Naive thymus-derived CD8-positive, alpha-beta T cell (primary cell): ENCODE data around the gene MTMR12. TPM values are rescaled to one million over a fixed set of nuclear protein-coding genes. Genes with fewer than 3 reads are reported as not detected.
"Not testable (repeated sequence)": the region's sequence is repeated elsewhere in the genome, so short reads cannot be mapped to it uniquely, and the experiment has no call there.

ENCODE experiments used
- ATAC-seq, 2 donors: fragments of 150-1000 bp; cut with Tn5 transposase in 1 of 2; sonication (Bioruptor Pico), chemical (Tn5 transposase) in 1 of 2; 1 replicate in 1 of 2; 2 replicates in 1 of 2; pipeline ENCODE4 v1.10.0; 2021; ENCODE audit warnings: mild to moderate bottlenecking in 2 of 2, moderate library complexity in 2 of 2
- POLR2A ChIA-PET: fragments of 350-600 bp; sonication (Branson Sonifier 250); formaldehyde crosslinking; loops from one replicate; lab custom pipeline; 2021; ENCODE audit warnings: antibody characterized with exemption; lab: Charles Lee
- DNase-seq, 10 donors: peaks; one replicate each; pipeline versions ENCODE4 v3.0.0 to v3.0.0-alpha.2; 2020 to 2022
- H3K27ac Mint-ChIP-seq, 10 donors: one replicate each; pipeline ENCODE4 v1.8.0; 2020 to 2022; ENCODE audit warnings: mild to moderate bottlenecking in 10 of 10, mixed read lengths in 10 of 10, moderate library complexity in 4 of 10, inconsistent platforms in 1 of 10
- H3K27me3 Mint-ChIP-seq, 5 donors: one replicate each; pipeline ENCODE4 v1.8.0; 2021 to 2022; ENCODE audit warnings: mixed read lengths in 5 of 5
- H3K36me3 Mint-ChIP-seq, 3 donors: one replicate each; pipeline ENCODE4 v1.8.0; 2020 to 2022; ENCODE audit warnings: mixed read lengths in 3 of 3, mild to moderate bottlenecking in 2 of 3, inconsistent platforms in 1 of 3
- H3K4me1 Mint-ChIP-seq, 4 donors: one replicate each; pipeline ENCODE4 v1.8.0; 2021 to 2022; ENCODE audit warnings: mixed read lengths in 4 of 4
- H3K4me3 Mint-ChIP-seq, 10 donors: one replicate each; pipeline ENCODE4 v1.8.0; 2020 to 2022; ENCODE audit warnings: mild to moderate bottlenecking in 10 of 10, mixed read lengths in 10 of 10, moderate library complexity in 6 of 10, inconsistent platforms in 1 of 10
- H3K9me3 Mint-ChIP-seq, 9 donors: one replicate each; pipeline ENCODE4 v1.8.0; 2020 to 2022; ENCODE audit warnings: mixed read lengths in 9 of 9, mild to moderate bottlenecking in 3 of 9, inconsistent platforms in 1 of 9, moderate library complexity in 1 of 9
- polyA plus RNA-seq, 3 donors: library from polyadenylated mRNA; unstranded; fragments of 300-500 nt; fragmentation: Illumina TruSeq; gene quantifications; one replicate each; pipeline ENCODE4 v1.2.3, GENCODE V29; 2021
- total RNA-seq, 8 experiments: library from RNA in 2 of 8; stranded (reverse) in 2 of 8; gene quantifications; one replicate each; pipeline ENCODE4 v1.2.3 and lab custom pipeline; 2021 to 2026

Gene MTMR12
- total and polyA plus RNA-seq, 5 experiments from 2014 or later: 14.2 to 32.5 (median 17.2) TPM

- POLR2A ChIA-PET: no interaction called here
- peak overlapping the region in 1 of 10 donors; percentile 44 for H3K4me3 Mint-ChIP-seq
- no peak for ATAC-seq
- peaks cover 0 to 2% (median 0%) of the 10 kb centered on the region in 5 donors for H3K27me3 Mint-ChIP-seq
- DNase-seq: no peak
- peaks cover 31 to 71% (median 63%) of the 10 kb centered on the region in 4 donors for H3K4me1 Mint-ChIP-seq
- no peaks in the 10 kb centered on the region for H3K9me3 Mint-ChIP-seq
- peaks cover 0 to 18% (median 0%) of the 10 kb centered on the region in 3 donors for H3K36me3 Mint-ChIP-seq
- H3K27ac Mint-ChIP-seq: no peak overlapping the region
Measured at GRCh38 chr5:32308946-32309345, 3.8 kb downstream of the MTMR12 start.

GRCh38 chr5:32307769-32308194 lies 5.0 kb downstream of the MTMR12 start:
- no peak overlapping the region for H3K4me3 Mint-ChIP-seq
- peaks cover 33 to 80% (median 72%) of the 10 kb centered on the region in 4 donors for H3K4me1 Mint-ChIP-seq
- ATAC-seq (no peak), DNase-seq (no peak)
- peaks cover 0 to 18% (median 0%) of the 10 kb centered on the region in 3 donors for H3K36me3 Mint-ChIP-seq
- POLR2A ChIA-PET: interaction anchor here (0.6 to 1.3 kb wide), 2 partner anchors 8 to 134 kb away, joined by 3 read pairs; partner anchors contain the start of gene GOLPH3
- H3K27me3 Mint-ChIP-seq: no peaks in the 10 kb centered on the region
- H3K9me3 Mint-ChIP-seq: no peaks in the 10 kb centered on the region
- H3K27ac Mint-ChIP-seq: peak overlapping the region in 2 of 10 donors; percentile 21 to 28

- Mint-ChIP-seq H3K4me3 (peak overlapping the region in 6 of 10 donors; percentile 0 to 15 (median 6)), H3K27me3 (no peaks in the 10 kb centered on the region), H3K36me3 (peaks cover 0 to 25% (median 2%) of the 10 kb centered on the region in 3 donors), H3K27ac (peak overlapping the region in 7 of 10 donors; percentile 0 to 64 (median 7)), H3K4me1 (peaks cover 31 to 83% (median 71%) of the 10 kb centered on the region in 4 donors), H3K9me3 (no peaks in the 10 kb centered on the region)
- POLR2A ChIA-PET: no interaction called here
- ATAC-seq: peak; percentile 43 to 52
- DNase-seq: peak in 1 of 10 donors; percentile 8
Measured at GRCh38 chr5:32304622-32305021, 8.1 kb downstream of the MTMR12 start.

- H3K27ac Mint-ChIP-seq: peak overlapping the region in 1 of 10 donors; percentile 53
- H3K9me3 Mint-ChIP-seq: no peaks in the 10 kb centered on the region
- no peak overlapping the region for H3K4me3 Mint-ChIP-seq
- DNase-seq: no peak
- no peak for ATAC-seq
- POLR2A ChIA-PET: no interaction called here
- peaks cover 0 to 17% (median 2%) of the 10 kb centered on the region in 3 donors for H3K36me3 Mint-ChIP-seq
- H3K27me3 Mint-ChIP-seq: no peaks in the 10 kb centered on the region
- peaks cover 32 to 83% (median 69%) of the 10 kb centered on the region in 4 donors for H3K4me1 Mint-ChIP-seq
Measured at GRCh38 chr5:32303755-32304120, 9.0 kb downstream of the MTMR12 start.

- H3K4me1 Mint-ChIP-seq: peaks cover 34 to 83% (median 69%) of the 10 kb centered on the region in 4 donors
- H3K4me3 Mint-ChIP-seq: no peak overlapping the region
- DNase-seq (no peak), ATAC-seq (no peak)
- H3K9me3 Mint-ChIP-seq: no peaks in the 10 kb centered on the region
- H3K27me3 Mint-ChIP-seq: no peaks in the 10 kb centered on the region
- POLR2A ChIA-PET: no interaction called here
- H3K27ac Mint-ChIP-seq: peak overlapping the region in 4 of 10 donors; percentile 0 to 53 (median 18)
- H3K36me3 Mint-ChIP-seq: peaks cover 0 to 21% (median 2%) of the 10 kb centered on the region in 3 donors
Measured at GRCh38 chr5:32302835-32303754, 9.6 kb downstream of the MTMR12 start.

- no peak for DNase-seq
- Mint-ChIP-seq H3K27me3 (no peaks in the 10 kb centered on the region), H3K9me3 (no peaks in the 10 kb centered on the region), H3K4me1 (peaks cover 37 to 85% (median 71%) of the 10 kb centered on the region in 4 donors), H3K36me3 (peaks cover 0 to 30% (median 2%) of the 10 kb centered on the region in 3 donors), H3K4me3 (no peak overlapping the region), H3K27ac (peak overlapping the region in 1 of 10 donors; percentile 56)
- no peak for ATAC-seq
- POLR2A ChIA-PET: no interaction called here
Measured at GRCh38 chr5:32301891-32302290, 10.8 kb downstream of the MTMR12 start.

GRCh38 chr5:32299059-32299677 lies 13.6 kb downstream of the MTMR12 start:
- peaks cover under 1 to 53% (median 8%) of the 10 kb centered on the region in 3 donors for H3K36me3 Mint-ChIP-seq
- POLR2A ChIA-PET: no interaction called here

GRCh38 chr5:32298059-32298415 lies 14.7 kb downstream of the MTMR12 start:
- Mint-ChIP-seq H3K4me3 (no peak overlapping the region), H3K9me3 (no peaks in the 10 kb centered on the region), H3K4me1 (peaks cover 38 to 67% (median 60%) of the 10 kb centered on the region in 4 donors), H3K27me3 (no peaks in the 10 kb centered on the region), H3K36me3 (peaks cover 7 to 61% (median 14%) of the 10 kb centered on the region in 3 donors), H3K27ac (peak overlapping the region in 7 of 10 donors; percentile 10 to 86 (median 53))
- ATAC-seq: no peak
- no peak for DNase-seq
- POLR2A ChIA-PET: interaction anchor here (1.2 kb wide), 1 partner anchor 15 kb away, joined by 3 read pairs; the partner anchor contains the start of gene MTMR12

More at GRCh38 chr5:32299059-32299677, 13.6 kb downstream of the MTMR12 start:
- no peaks in the 10 kb centered on the region for H3K27me3 Mint-ChIP-seq
- H3K4me1 Mint-ChIP-seq: peaks cover 31 to 66% (median 62%) of the 10 kb centered on the region in 4 donors
- DNase-seq (no peak), ATAC-seq (no peak)
- H3K4me3 Mint-ChIP-seq: no peak overlapping the region
- H3K9me3 Mint-ChIP-seq: no peaks in the 10 kb centered on the region
- peak overlapping the region in 3 of 10 donors; percentile 26 to 76 (median 65) for H3K27ac Mint-ChIP-seq

GRCh38 chr5:32297181-32298058 lies 15.3 kb downstream of the MTMR12 start:
- Mint-ChIP-seq H3K4me1 (peaks cover 40 to 67% (median 61%) of the 10 kb centered on the region in 4 donors), H3K27me3 (no peaks in the 10 kb centered on the region), H3K4me3 (no peak overlapping the region), H3K27ac (peak overlapping the region in 7 of 10 donors; percentile 10 to 86 (median 41)), H3K9me3 (no peaks in the 10 kb centered on the region), H3K36me3 (peaks cover 7 to 66% (median 16%) of the 10 kb centered on the region in 3 donors)
- POLR2A ChIA-PET: interaction anchor here (0.6 to 1.2 kb wide), 2 partner anchors 15 to 379 kb away, joined by 3 read pairs; partner anchors contain the start of gene MTMR12
- ATAC-seq (no peak), DNase-seq (no peak)

GRCh38 chr5:32295966-32296772 lies 16.6 kb downstream of the MTMR12 start:
- H3K4me3 Mint-ChIP-seq, H3K27me3 Mint-ChIP-seq, H3K9me3 Mint-ChIP-seq, DNase-seq, ATAC-seq: not testable (repeated sequence)
- POLR2A ChIA-PET: interaction anchor here (0.6 kb wide), 1 partner anchor 378 kb away, joined by 3 read pairs; no protein-coding TSS in a partner anchor
- H3K36me3 Mint-ChIP-seq: peaks cover 7 to 71% (median 16%) of the 10 kb centered on the region in 3 donors
- peaks cover 41 to 70% (median 64%) of the 10 kb centered on the region in 4 donors for H3K4me1 Mint-ChIP-seq
- H3K27ac Mint-ChIP-seq: peak overlapping the region in 3 of 10 donors; percentile 12 to 53 (median 52)

GRCh38 chr5:32291591-32291990 lies 21.1 kb downstream of the MTMR12 start:
- peak overlapping the region in 2 of 10 donors; percentile 12 to 56 for H3K27ac Mint-ChIP-seq
- POLR2A ChIA-PET: no interaction called here
- H3K4me3 Mint-ChIP-seq: no peak overlapping the region
- peaks cover 7 to 48% (median 17%) of the 10 kb centered on the region in 3 donors for H3K36me3 Mint-ChIP-seq
- peaks cover 30 to 68% (median 61%) of the 10 kb centered on the region in 4 donors for H3K4me1 Mint-ChIP-seq
- DNase-seq: no peak
- H3K9me3 Mint-ChIP-seq: no peaks in the 10 kb centered on the region
- H3K27me3 Mint-ChIP-seq: no peaks in the 10 kb centered on the region
- no peak for ATAC-seq
